PFSK-1 (cell line): ENCODE measurements around the gene TMEM63C.

Experiments
- FOXP2 ChIP-seq: optimal IDR thresholded peaks from 2 replicates; pipeline ENCODE3; 2011; ENCODE audit warnings: borderline replicate concordance, control low read depth, inconsistent platforms; ENCODE audit not compliant: insufficient read depth; ENCODE audit errors: extremely low read length, extremely low read depth
- POLR2AphosphoS5 ChIP-seq: IDR thresholded peaks from 2 replicates; pipeline ENCODE4 v1.6.1; 2012; ENCODE audit warnings: low read depth, mild to moderate bottlenecking, control low read depth, low read length, moderate library complexity
- SIN3A ChIP-seq: IDR thresholded peaks from 2 replicates; pipeline ENCODE4 v1.6.1; 2012; ENCODE audit warnings: mild to moderate bottlenecking, low read length, moderate library complexity, borderline replicate concordance; ENCODE audit not compliant: insufficient read depth
- TAF1 ChIP-seq: IDR thresholded peaks from 2 replicates; pipeline ENCODE4 v1.6.1; 2012; ENCODE audit warnings: low read length, control low read depth, borderline replicate concordance; ENCODE audit not compliant: insufficient read depth
- TF ChIP-seq, protein P1 (sequence below), 2 experiments: IDR thresholded peaks; 2 replicates each; pipeline versions ENCODE4 v1.6.1 to v1.8.0; 2011 to 2012; ENCODE audit warnings: low read depth in 2 of 2, low read length in 2 of 2, control low read depth in 1 of 2, inconsistent platforms in 1 of 2, mild to moderate bottlenecking in 1 of 2, moderate library complexity in 1 of 2; ENCODE audit not compliant: insufficient read depth in 1 of 2

TMEM63C gene

DNA sequence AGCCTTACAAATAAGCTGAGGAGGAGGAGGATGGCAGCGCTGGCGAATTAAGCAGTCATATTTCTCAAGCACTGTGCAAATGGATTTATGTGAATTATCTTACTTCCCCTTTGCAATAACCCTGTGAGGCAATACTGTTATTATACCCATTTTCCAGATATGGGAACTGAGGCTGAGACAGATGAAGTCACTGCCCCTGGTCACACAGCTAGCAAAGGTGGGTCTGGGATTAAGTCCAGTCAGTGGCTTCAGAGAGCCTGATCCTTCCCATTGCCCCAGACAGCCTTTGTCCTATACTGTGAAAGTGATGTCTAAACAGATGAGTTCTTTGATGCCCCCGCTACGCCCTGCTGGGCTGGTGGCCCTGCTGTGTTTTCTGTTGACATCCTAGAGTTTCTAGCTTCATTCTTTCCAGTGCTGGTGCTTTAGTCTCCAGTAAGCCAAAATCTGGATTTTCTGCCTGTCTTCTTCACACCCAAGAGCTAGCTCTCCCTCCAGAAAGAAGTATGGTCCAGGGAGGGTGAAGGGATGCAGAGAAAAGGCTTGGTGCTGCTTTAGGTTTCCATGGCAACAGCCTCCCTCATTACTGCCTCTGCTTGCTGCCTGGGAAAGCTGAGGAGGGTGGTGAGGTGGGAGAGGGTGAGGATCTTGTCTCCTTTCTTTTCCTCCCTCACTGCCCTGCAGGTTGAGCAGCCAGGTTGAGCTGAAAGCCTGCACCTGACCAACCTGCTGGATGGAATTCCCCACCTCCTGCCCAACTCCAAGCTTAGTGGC lies 30.7 kb downstream of the TMEM63C start:
- TF ChIP-seq, protein P1, sequence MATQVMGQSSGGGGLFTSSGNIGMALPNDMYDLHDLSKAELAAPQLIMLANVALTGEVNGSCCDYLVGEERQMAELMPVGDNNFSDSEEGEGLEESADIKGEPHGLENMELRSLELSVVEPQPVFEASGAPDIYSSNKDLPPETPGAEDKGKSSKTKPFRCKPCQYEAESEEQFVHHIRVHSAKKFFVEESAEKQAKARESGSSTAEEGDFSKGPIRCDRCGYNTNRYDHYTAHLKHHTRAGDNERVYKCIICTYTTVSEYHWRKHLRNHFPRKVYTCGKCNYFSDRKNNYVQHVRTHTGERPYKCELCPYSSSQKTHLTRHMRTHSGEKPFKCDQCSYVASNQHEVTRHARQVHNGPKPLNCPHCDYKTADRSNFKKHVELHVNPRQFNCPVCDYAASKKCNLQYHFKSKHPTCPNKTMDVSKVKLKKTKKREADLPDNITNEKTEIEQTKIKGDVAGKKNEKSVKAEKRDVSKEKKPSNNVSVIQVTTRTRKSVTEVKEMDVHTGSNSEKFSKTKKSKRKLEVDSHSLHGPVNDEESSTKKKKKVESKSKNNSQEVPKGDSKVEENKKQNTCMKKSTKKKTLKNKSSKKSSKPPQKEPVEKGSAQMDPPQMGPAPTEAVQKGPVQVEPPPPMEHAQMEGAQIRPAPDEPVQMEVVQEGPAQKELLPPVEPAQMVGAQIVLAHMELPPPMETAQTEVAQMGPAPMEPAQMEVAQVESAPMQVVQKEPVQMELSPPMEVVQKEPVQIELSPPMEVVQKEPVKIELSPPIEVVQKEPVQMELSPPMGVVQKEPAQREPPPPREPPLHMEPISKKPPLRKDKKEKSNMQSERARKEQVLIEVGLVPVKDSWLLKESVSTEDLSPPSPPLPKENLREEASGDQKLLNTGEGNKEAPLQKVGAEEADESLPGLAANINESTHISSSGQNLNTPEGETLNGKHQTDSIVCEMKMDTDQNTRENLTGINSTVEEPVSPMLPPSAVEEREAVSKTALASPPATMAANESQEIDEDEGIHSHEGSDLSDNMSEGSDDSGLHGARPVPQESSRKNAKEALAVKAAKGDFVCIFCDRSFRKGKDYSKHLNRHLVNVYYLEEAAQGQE (IDR thresholded peaks at IDR 0.05; ENCODE audit: insufficient read depth in 1 of 2, low read depth in 2 of 2, low read length in 2 of 2) = no peak
- no peak for TF ChIP-seq SIN3A
- no peak for TF ChIP-seq POLR2AphosphoS5
- no peak for TF ChIP-seq FOXP2
- no peak for TF ChIP-seq TAF1

DNA sequence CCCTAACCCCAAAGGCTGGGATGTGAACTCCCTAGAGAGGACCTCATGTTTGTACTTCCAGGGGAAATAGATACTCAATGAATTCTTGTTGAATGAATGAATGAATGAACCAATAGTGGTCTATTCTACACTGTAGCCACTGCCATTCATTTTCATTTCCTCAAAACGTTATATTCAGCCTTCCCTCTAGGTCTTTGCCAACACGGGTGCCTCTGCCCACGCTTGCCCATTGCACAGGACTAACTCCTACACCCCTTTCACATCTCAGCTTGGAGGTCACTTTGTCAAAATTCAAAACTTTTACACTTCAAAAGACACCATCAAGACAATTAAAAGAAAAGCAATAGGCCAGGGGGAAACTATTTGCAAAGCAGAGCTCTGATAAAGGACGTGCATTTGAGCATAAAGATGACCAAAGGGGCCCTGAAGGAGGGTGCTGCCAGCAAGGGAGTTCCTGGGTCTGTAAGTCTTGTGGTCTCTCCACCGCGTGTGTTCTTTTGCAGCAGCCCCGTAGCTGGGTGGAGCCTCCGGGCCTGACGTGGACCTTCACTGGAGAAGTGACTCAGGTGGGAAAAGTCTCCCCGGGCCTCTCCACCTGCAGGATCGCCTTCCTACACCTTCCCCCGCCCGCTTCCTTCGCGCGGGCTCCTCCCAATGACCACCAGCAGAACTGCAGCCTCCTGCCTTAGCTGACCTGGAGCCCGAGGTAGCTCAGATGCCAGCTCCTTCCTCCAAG lies 31.5 kb downstream of the TMEM63C start:
- TF ChIP-seq FOXP2 (no peak), TAF1 (no peak)

DNA sequence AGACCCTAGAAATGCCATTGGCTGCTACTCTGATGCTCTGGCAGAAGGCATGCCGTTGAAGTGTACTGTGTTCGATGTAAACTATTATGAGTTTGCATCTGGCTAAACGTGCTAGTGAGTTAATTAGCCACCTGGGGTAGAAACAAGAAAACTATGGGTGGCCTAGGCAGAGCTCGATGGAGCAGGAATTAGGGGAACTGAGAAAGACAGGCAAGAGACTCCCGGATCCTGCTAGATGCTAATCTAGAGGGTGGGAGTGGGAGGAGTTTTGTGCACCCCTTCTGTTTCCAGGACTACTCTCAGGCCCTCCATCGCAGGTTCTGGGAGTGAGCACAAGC lies 32.0 kb downstream of the TMEM63C start:
- TF ChIP-seq SIN3A = no peak
- no peak for TF ChIP-seq TAF1
- TF ChIP-seq POLR2AphosphoS5 = no peak
- TF ChIP-seq, protein P1 (IDR thresholded peaks at IDR 0.05; ENCODE audit: insufficient read depth in 1 of 2, low read depth in 2 of 2, low read length in 2 of 2) = no peak
- TF ChIP-seq FOXP2 = no peak

DNA sequence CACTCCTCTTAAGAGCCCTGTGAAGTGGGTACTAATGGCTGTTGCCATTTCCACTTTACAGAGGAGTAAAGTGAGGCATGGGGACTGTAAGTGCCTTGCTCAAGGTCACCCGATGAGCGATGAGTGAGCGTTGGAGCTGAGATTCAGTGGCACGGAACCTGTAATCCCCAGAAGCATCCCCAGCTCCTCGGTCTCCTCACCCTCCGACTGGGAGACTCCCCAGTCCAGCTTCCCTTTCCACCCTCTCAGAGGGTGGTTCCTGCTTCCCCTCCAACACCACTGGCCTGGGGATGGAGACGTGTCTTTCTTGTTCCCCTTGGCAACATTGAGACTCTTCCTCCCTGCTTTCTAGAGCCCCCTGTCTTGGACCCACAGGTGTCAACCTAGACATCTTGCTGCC lies 32.6 kb downstream of the TMEM63C start:
- TF ChIP-seq TAF1 (no peak), FOXP2 (no peak), SIN3A (no peak), POLR2AphosphoS5 (no peak)
- TF ChIP-seq, protein P1 (IDR thresholded peaks at IDR 0.05; ENCODE audit: insufficient read depth in 1 of 2, low read depth in 2 of 2, low read length in 2 of 2) = no peak

DNA sequence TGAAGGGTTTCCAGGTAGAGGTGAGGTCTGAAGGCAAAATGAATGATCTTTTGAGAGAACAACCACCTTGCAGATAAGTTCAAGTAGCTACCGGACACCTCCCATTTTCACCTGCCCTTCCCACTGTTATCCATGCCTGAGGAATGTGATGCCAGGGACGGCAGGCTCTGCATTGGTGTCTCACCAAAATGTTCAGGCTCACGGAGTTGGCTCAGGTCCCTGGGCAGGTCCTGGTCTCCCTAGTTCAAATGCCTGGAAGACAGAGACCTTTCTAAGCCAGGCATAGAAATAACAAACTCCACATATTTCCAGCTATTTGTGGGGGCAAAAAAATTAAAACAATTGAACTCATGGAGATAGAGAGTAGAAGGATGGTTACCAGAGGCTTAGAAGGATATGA lies 36.0 kb downstream of the TMEM63C start:
- TF ChIP-seq POLR2AphosphoS5 (no peak), TAF1 (no peak), FOXP2 (no peak), SIN3A (no peak)
- TF ChIP-seq, protein P1 (IDR thresholded peaks at IDR 0.05; ENCODE audit: insufficient read depth in 1 of 2, low read depth in 2 of 2, low read length in 2 of 2) = no peak
